ENCODE measurements around the gene FOCAD.

DNA sequence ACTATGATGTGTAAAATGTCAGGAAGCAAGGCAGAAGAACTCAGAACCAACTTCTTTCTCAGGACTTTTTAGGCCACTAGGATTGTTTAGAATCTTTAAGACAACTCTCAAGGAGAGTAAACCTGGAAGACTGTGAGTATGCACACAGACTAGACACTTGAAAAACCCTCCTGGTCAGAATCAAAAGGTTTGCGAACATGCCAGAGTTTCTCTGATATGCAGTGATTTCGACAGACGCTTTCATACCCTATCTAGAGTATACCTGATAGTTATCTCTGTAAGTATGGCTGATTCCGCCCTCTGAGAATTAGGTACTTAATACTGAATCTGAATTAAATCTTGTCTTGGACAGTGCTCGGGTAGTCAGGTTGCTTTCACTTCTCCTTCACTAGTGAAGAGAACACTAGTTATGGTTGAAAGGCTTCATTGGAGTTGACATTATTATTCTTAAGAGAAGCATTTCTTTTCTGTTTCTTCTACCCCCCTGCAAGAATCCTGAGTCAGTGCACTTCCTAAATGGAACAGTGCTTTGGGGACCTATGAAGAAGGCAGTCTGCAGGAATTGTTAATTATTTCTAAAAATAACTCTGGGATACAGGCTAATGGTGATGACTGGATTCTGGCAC lies 189.3 kb downstream of the FOCAD start:
- no peak for TF ChIP-seq CTCF (IDR thresholded peaks at IDR 0.05 in 2 of 3, conservative IDR thresholded peaks at IDR 0.05 in 1 of 3; ENCODE audit: control insufficient read depth in 2 of 3, extremely low read depth in 1 of 3, insufficient read depth in 1 of 3, low read depth in 3 of 3, low read length in 3 of 3)
- TF ChIP-seq, protein P1, sequence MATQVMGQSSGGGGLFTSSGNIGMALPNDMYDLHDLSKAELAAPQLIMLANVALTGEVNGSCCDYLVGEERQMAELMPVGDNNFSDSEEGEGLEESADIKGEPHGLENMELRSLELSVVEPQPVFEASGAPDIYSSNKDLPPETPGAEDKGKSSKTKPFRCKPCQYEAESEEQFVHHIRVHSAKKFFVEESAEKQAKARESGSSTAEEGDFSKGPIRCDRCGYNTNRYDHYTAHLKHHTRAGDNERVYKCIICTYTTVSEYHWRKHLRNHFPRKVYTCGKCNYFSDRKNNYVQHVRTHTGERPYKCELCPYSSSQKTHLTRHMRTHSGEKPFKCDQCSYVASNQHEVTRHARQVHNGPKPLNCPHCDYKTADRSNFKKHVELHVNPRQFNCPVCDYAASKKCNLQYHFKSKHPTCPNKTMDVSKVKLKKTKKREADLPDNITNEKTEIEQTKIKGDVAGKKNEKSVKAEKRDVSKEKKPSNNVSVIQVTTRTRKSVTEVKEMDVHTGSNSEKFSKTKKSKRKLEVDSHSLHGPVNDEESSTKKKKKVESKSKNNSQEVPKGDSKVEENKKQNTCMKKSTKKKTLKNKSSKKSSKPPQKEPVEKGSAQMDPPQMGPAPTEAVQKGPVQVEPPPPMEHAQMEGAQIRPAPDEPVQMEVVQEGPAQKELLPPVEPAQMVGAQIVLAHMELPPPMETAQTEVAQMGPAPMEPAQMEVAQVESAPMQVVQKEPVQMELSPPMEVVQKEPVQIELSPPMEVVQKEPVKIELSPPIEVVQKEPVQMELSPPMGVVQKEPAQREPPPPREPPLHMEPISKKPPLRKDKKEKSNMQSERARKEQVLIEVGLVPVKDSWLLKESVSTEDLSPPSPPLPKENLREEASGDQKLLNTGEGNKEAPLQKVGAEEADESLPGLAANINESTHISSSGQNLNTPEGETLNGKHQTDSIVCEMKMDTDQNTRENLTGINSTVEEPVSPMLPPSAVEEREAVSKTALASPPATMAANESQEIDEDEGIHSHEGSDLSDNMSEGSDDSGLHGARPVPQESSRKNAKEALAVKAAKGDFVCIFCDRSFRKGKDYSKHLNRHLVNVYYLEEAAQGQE (IDR thresholded peaks at IDR 0.05; ENCODE audit: low read depth, low read length), result no peak
- TF ChIP-seq, protein P2, sequence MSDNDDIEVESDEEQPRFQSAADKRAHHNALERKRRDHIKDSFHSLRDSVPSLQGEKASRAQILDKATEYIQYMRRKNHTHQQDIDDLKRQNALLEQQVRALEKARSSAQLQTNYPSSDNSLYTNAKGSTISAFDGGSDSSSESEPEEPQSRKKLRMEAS (IDR thresholded peaks at IDR 0.05; ENCODE audit: low read depth, low read length), result no peak
- TF ChIP-seq CEBPB (IDR thresholded peaks at IDR 0.05; ENCODE audit: borderline replicate concordance in 1 of 2, low read depth in 2 of 2, low read length in 2 of 2), result no peak
- TF ChIP-seq POLR2AphosphoS5 (IDR thresholded peaks at IDR 0.05; ENCODE audit: low read length), result no peak
- TF ChIP-seq GABPA (IDR thresholded peaks at IDR 0.05; ENCODE audit: low read depth), result no peak
- no peak for TF ChIP-seq BCLAF1 (IDR thresholded peaks at IDR 0.05)
- no peak for TF ChIP-seq CBFB (IDR thresholded peaks at IDR 0.05; ENCODE audit: low read depth)
- no peak for TF ChIP-seq PML (IDR thresholded peaks at IDR 0.05; ENCODE audit: low read length)
- no peak for TF ChIP-seq POLR2AphosphoS2 (IDR thresholded peaks at IDR 0.05; ENCODE audit: low read depth, low read length)
